Measurements from ENCODE around the gene TNFRSF17.
"Not testable (repeated sequence)": the region's sequence is repeated elsewhere in the genome, so short reads cannot be mapped to it uniquely, and the experiment has no call there.

TNFRSF17 gene

GRCh38 chr16:11966173-11966572 is 1.2 kb downstream of the TNFRSF17 start:
- H3K27ac ChIP-seq, result no peak overlapping the region
- TF ChIP-seq, protein P1, sequence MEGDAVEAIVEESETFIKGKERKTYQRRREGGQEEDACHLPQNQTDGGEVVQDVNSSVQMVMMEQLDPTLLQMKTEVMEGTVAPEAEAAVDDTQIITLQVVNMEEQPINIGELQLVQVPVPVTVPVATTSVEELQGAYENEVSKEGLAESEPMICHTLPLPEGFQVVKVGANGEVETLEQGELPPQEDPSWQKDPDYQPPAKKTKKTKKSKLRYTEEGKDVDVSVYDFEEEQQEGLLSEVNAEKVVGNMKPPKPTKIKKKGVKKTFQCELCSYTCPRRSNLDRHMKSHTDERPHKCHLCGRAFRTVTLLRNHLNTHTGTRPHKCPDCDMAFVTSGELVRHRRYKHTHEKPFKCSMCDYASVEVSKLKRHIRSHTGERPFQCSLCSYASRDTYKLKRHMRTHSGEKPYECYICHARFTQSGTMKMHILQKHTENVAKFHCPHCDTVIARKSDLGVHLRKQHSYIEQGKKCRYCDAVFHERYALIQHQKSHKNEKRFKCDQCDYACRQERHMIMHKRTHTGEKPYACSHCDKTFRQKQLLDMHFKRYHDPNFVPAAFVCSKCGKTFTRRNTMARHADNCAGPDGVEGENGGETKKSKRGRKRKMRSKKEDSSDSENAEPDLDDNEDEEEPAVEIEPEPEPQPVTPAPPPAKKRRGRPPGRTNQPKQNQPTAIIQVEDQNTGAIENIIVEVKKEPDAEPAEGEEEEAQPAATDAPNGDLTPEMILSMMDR (conservative IDR thresholded peaks at IDR 0.05), result no peak

DNA sequence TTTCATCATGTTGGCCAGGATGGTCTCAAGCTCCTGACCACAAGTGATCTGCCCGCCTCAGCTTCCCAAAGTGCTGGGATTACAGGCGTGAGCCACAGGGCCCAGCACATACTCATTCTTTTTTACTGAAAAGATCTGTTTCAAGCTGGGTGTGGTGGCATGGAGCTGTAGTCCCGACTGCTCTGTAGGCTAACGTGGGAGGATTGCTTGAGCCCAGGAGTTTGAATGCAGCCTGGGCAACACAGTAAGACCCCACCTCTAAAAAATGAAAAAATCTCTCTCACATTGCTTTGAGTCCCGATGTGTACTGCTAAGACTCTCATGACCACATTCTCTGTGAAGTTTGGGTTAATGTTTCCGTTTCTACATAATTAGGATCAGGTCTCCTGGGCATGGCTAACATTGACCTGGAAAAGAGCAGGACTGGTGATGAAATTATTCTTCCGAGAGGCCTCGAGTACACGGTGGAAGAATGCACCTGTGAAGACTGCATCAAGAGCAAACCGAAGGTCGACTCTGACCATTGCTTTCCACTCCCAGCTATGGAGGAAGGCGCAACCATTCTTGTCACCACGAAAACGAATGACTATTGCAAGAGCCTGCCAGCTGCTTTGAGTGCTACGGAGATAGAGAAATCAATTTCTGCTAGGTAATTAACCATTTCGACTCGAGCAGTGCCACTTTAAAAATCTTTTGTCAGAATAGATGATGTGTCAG is 2.3 kb downstream of the TNFRSF17 start:
- TF ChIP-seq, protein P1 (conservative IDR thresholded peaks at IDR 0.05), result no peak
- H3K27ac ChIP-seq, result no peak overlapping the region

DNA sequence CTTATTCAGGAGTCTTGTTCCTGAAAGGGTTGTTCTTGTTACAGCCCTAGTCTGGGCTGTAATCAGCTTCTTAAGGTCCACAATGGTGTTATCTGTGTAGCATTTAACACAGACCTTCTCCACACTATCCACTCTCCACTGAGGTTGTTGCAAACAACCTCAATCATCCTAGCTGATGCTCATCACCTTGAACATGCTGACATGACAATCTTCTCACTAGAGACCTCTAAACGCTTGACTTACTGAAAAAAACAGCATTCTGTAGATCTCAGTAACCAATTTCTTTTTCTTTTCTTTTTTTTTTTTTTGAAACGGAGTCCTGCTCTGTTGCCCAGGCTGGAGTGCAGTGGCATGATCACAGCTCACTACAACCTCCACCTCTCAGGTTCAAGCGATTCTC is 3.6 kb downstream of the TNFRSF17 start:
- TF ChIP-seq, protein P1 (conservative IDR thresholded peaks at IDR 0.05), result no peak
- H3K27ac ChIP-seq, result no peak overlapping the region

- not testable (repeated sequence) for H3K27ac ChIP-seq
Measured at GRCh38 chr16:11970292-11970691, 5.3 kb downstream of the TNFRSF17 start.

DNA sequence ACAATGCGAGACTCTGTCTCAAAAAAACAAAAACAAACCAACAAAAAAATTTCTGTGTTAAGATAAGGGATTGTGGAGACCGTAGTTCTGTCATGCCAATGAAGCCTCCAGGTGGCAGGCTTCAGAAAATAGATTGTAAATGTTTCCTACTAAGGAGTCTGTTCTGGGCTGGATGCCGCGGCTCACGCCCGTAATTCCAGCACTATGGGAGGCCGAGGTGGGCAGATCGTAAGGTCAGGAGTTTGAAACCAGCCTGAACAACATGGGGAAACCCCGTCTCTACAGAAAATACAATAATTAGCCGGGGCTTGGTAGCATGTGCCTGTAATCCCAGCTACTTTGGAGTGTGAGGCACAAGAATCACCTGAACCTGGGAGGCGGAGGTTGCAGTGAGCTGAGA is 7.1 kb downstream of the TNFRSF17 start:
- TF ChIP-seq, protein P1 (conservative IDR thresholded peaks at IDR 0.05), result peak; percentile 39; the same call in 1 of the 2 replicates
- H3K27ac ChIP-seq, result no peak overlapping the region

GRCh38 chr16:11973070-11973469 is 8.1 kb downstream of the TNFRSF17 start:
- no peak overlapping the region for H3K27ac ChIP-seq
- TF ChIP-seq, protein P1 (conservative IDR thresholded peaks at IDR 0.05), result no peak

GRCh38 chr16:11976850-11977375 is 11.9 kb downstream of the TNFRSF17 start:
- TF ChIP-seq, protein P1 (conservative IDR thresholded peaks at IDR 0.05), result no peak
- peak overlapping the region; percentile 61; the same call in 1 of the 2 replicates for H3K27ac ChIP-seq

- H3K27ac ChIP-seq, result peak overlapping the region; percentile 61; the same call in 1 of the 2 replicates
- TF ChIP-seq, protein P1 (conservative IDR thresholded peaks at IDR 0.05), result no peak
Measured at GRCh38 chr16:11977376-11978041, 12.5 kb downstream of the TNFRSF17 start.

All from VCaP (cell line).